Measurements from ENCODE around the gene ANHX.

Gene ANHX

GRCh38 chr12:133226690-133227089, 9.0 kb downstream of the ANHX start:
- no peak for TF ChIP-seq CTCF (IDR thresholded peaks at IDR 0.05; ENCODE audit: unreplicated experiment in 3 of 3)
- Mint-ChIP-seq H3K27me3 (ENCODE audit: low read depth) (no peaks in the 10 kb centered on the region), H3K36me3 (ENCODE audit: low read depth) (peaks cover 12% of the 10 kb centered on the region), H3K9me3 (peaks cover 59% of the 10 kb centered on the region), H3K4me3 (no peak overlapping the region), H3K4me1 (no peaks in the 10 kb centered on the region), H3K27ac (no peak overlapping the region)

- no peaks in the 10 kb centered on the region for H3K4me1 Mint-ChIP-seq
- no peak overlapping the region for H3K4me3 Mint-ChIP-seq
- no peak overlapping the region for H3K27ac Mint-ChIP-seq
- peaks cover 12% of the 10 kb centered on the region for H3K36me3 Mint-ChIP-seq (ENCODE audit: low read depth)
- no peaks in the 10 kb centered on the region for H3K27me3 Mint-ChIP-seq (ENCODE audit: low read depth)
- H3K9me3 Mint-ChIP-seq = peaks cover 53% of the 10 kb centered on the region
- TF ChIP-seq CTCF (IDR thresholded peaks at IDR 0.05; ENCODE audit: unreplicated experiment in 3 of 3) = no peak
Measured at GRCh38 chr12:133225527-133225926, 10.2 kb downstream of the ANHX start.

- Mint-ChIP-seq H3K4me1 (no peaks in the 10 kb centered on the region), H3K9me3 (peaks cover 53% of the 10 kb centered on the region), H3K27me3 (ENCODE audit: low read depth) (no peaks in the 10 kb centered on the region), H3K36me3 (ENCODE audit: low read depth) (no peaks in the 10 kb centered on the region), H3K27ac (no peak overlapping the region), H3K4me3 (no peak overlapping the region)
- TF ChIP-seq CTCF (IDR thresholded peaks at IDR 0.05; ENCODE audit: unreplicated experiment in 3 of 3) = no peak
Measured at GRCh38 chr12:133222211-133222610, 13.5 kb downstream of the ANHX start.

- Mint-ChIP-seq H3K4me3 (no peak overlapping the region), H3K27ac (no peak overlapping the region), H3K36me3 (ENCODE audit: low read depth) (no peaks in the 10 kb centered on the region), H3K4me1 (no peaks in the 10 kb centered on the region), H3K27me3 (ENCODE audit: low read depth) (no peaks in the 10 kb centered on the region), H3K9me3 (peaks cover 55% of the 10 kb centered on the region)
- no peak for TF ChIP-seq CTCF (IDR thresholded peaks at IDR 0.05; ENCODE audit: unreplicated experiment in 3 of 3)
Measured at GRCh38 chr12:133221241-133221640, 14.4 kb downstream of the ANHX start.

GRCh38 chr12:133220521-133220920, 15.2 kb downstream of the ANHX start:
- Mint-ChIP-seq H3K4me3 (no peak overlapping the region), H3K4me1 (no peaks in the 10 kb centered on the region), H3K27me3 (ENCODE audit: low read depth) (no peaks in the 10 kb centered on the region), H3K36me3 (ENCODE audit: low read depth) (no peaks in the 10 kb centered on the region), H3K27ac (no peak overlapping the region), H3K9me3 (peaks cover 58% of the 10 kb centered on the region)
- no peak for TF ChIP-seq CTCF (IDR thresholded peaks at IDR 0.05; ENCODE audit: unreplicated experiment in 3 of 3)

- TF ChIP-seq CTCF (IDR thresholded peaks at IDR 0.05; ENCODE audit: unreplicated experiment in 3 of 3) = no peak
- Mint-ChIP-seq H3K4me3 (no peak overlapping the region), H3K9me3 (peaks cover 61% of the 10 kb centered on the region), H3K27me3 (ENCODE audit: low read depth) (no peaks in the 10 kb centered on the region), H3K4me1 (no peaks in the 10 kb centered on the region), H3K27ac (no peak overlapping the region), H3K36me3 (ENCODE audit: low read depth) (peaks cover 3% of the 10 kb centered on the region)
Measured at GRCh38 chr12:133217219-133217618, 18.5 kb downstream of the ANHX start.
